Activated naive CD8-positive, alpha-beta T cell treated with anti-CD3 and anti-CD28 coated beads for 36 hours (primary cell): ENCODE data around the gene IZUMO4. TPM values are rescaled to one million over a fixed set of nuclear protein-coding genes. Genes with fewer than 3 reads are reported as not detected.
"Not testable (repeated sequence)": the region's sequence is repeated elsewhere in the genome, so short reads cannot be mapped to it uniquely, and the experiment has no call there.

ENCODE experiments used
- DNase-seq: peaks from one replicate; pipeline ENCODE4 v3.0.0; 2021
- H3K27ac Mint-ChIP-seq: one replicate; pipeline ENCODE4 v1.8.0; 2022; ENCODE audit warnings: mild to moderate bottlenecking, moderate library complexity, mixed read lengths
- H3K27me3 Mint-ChIP-seq: one replicate; pipeline ENCODE4 v1.8.0; 2022; ENCODE audit warnings: mild to moderate bottlenecking, mixed read lengths
- H3K36me3 Mint-ChIP-seq: one replicate; pipeline ENCODE4 v1.8.0; 2021; ENCODE audit warnings: mild to moderate bottlenecking, mixed read lengths
- H3K4me1 Mint-ChIP-seq: one replicate; pipeline ENCODE4 v1.8.0; 2021; ENCODE audit warnings: mixed read lengths
- H3K4me3 Mint-ChIP-seq: one replicate; pipeline ENCODE4 v1.8.0; 2022; ENCODE audit warnings: mild to moderate bottlenecking, moderate library complexity, mixed read lengths
- H3K9me3 Mint-ChIP-seq: one replicate; pipeline ENCODE4 v1.8.0; 2022; ENCODE audit warnings: mixed read lengths
- total RNA-seq, 2 experiments: library from RNA; stranded (reverse); gene quantifications; one replicate each; pipeline ENCODE4 v1.2.3, GENCODE V29; 2021

Gene IZUMO4
- total RNA-seq, 2 experiments from 2014 or later: 12.4 to 12.6 TPM

- H3K9me3 Mint-ChIP-seq, DNase-seq, H3K4me3 Mint-ChIP-seq, H3K4me1 Mint-ChIP-seq, H3K27ac Mint-ChIP-seq, H3K36me3 Mint-ChIP-seq, H3K27me3 Mint-ChIP-seq: not testable (repeated sequence)
These were observed 34.6 kb downstream of the IZUMO4 start for GRCh38 chr19:2131012-2131975.

- DNase-seq: no peak
- Mint-ChIP-seq H3K36me3 (peaks cover 9% of the 10 kb centered on the region), H3K4me1 (no peaks in the 10 kb centered on the region), H3K9me3 (no peaks in the 10 kb centered on the region), H3K27me3 (no peaks in the 10 kb centered on the region), H3K27ac (no peak overlapping the region), H3K4me3 (no peak overlapping the region)
These were observed 35.5 kb downstream of the IZUMO4 start for GRCh38 chr19:2132191-2132590.

GRCh38 chr19:2132731-2133490 is 36.2 kb downstream of the IZUMO4 start:
- Mint-ChIP-seq H3K4me1 (no peaks in the 10 kb centered on the region), H3K9me3 (no peaks in the 10 kb centered on the region), H3K36me3 (peaks cover 13% of the 10 kb centered on the region), H3K27ac (no peak overlapping the region), H3K27me3 (no peaks in the 10 kb centered on the region), H3K4me3 (no peak overlapping the region)
- no peak for DNase-seq

- Mint-ChIP-seq H3K9me3 (no peaks in the 10 kb centered on the region), H3K27me3 (no peaks in the 10 kb centered on the region), H3K4me3 (no peak overlapping the region), H3K27ac (no peak overlapping the region), H3K36me3 (peaks cover 14% of the 10 kb centered on the region), H3K4me1 (peaks cover 2% of the 10 kb centered on the region)
- DNase-seq: no peak
These were observed 39.0 kb downstream of the IZUMO4 start for GRCh38 chr19:2135474-2136402.

- Mint-ChIP-seq H3K36me3 (peaks cover 14% of the 10 kb centered on the region), H3K27ac (no peak overlapping the region), H3K4me3 (no peak overlapping the region), H3K9me3 (no peaks in the 10 kb centered on the region), H3K27me3 (no peaks in the 10 kb centered on the region), H3K4me1 (peaks cover 4% of the 10 kb centered on the region)
- DNase-seq: no peak
These were observed 40.1 kb downstream of the IZUMO4 start for GRCh38 chr19:2136796-2137195.

- Mint-ChIP-seq H3K27me3 (no peaks in the 10 kb centered on the region), H3K4me3 (no peak overlapping the region), H3K9me3 (no peaks in the 10 kb centered on the region), H3K36me3 (peaks cover 7% of the 10 kb centered on the region), H3K27ac (no peak overlapping the region), H3K4me1 (peaks cover 4% of the 10 kb centered on the region)
- DNase-seq: no peak
These were observed 41.5 kb downstream of the IZUMO4 start for GRCh38 chr19:2138061-2138728.

- Mint-ChIP-seq H3K27ac (no peak overlapping the region), H3K4me1 (peaks cover 8% of the 10 kb centered on the region), H3K27me3 (no peaks in the 10 kb centered on the region), H3K36me3 (peaks cover 5% of the 10 kb centered on the region), H3K4me3 (no peak overlapping the region), H3K9me3 (no peaks in the 10 kb centered on the region)
- no peak for DNase-seq
These were observed 42.8 kb downstream of the IZUMO4 start for GRCh38 chr19:2139385-2140137.

GRCh38 chr19:2140138-2140569 is 43.4 kb downstream of the IZUMO4 start:
- Mint-ChIP-seq H3K4me3 (no peak overlapping the region), H3K27me3 (no peaks in the 10 kb centered on the region), H3K27ac (no peak overlapping the region), H3K4me1 (peaks cover 10% of the 10 kb centered on the region), H3K9me3 (no peaks in the 10 kb centered on the region), H3K36me3 (peaks cover 5% of the 10 kb centered on the region)
- DNase-seq: no peak

GRCh38 chr19:2142173-2142829 is 45.6 kb downstream of the IZUMO4 start:
- Mint-ChIP-seq H3K27me3 (no peaks in the 10 kb centered on the region), H3K27ac (no peak overlapping the region), H3K36me3 (peaks cover 9% of the 10 kb centered on the region), H3K4me3 (no peak overlapping the region), H3K4me1 (peaks cover 21% of the 10 kb centered on the region), H3K9me3 (no peaks in the 10 kb centered on the region)
- DNase-seq: no peak

GRCh38 chr19:2144190-2144589 is 47.5 kb downstream of the IZUMO4 start:
- Mint-ChIP-seq H3K36me3 (peaks cover 15% of the 10 kb centered on the region), H3K4me1 (peaks cover 34% of the 10 kb centered on the region), H3K27ac (no peak overlapping the region), H3K4me3 (no peak overlapping the region), H3K27me3 (no peaks in the 10 kb centered on the region), H3K9me3 (no peaks in the 10 kb centered on the region)
- no peak for DNase-seq

GRCh38 chr19:2145831-2146241 is 49.1 kb downstream of the IZUMO4 start:
- peak; percentile 19 for DNase-seq
- Mint-ChIP-seq H3K27me3 (no peaks in the 10 kb centered on the region), H3K4me1 (peaks cover 45% of the 10 kb centered on the region), H3K36me3 (peaks cover 21% of the 10 kb centered on the region), H3K27ac (no peak overlapping the region), H3K9me3 (no peaks in the 10 kb centered on the region), H3K4me3 (no peak overlapping the region)

GRCh38 chr19:2148482-2149135 is 51.9 kb downstream of the IZUMO4 start:
- H3K4me1 Mint-ChIP-seq: peaks cover 48% of the 10 kb centered on the region
- H3K9me3 Mint-ChIP-seq: no peaks in the 10 kb centered on the region
- H3K27ac Mint-ChIP-seq: peak overlapping the region; percentile 55
- DNase-seq: peak; percentile 13
- no peaks in the 10 kb centered on the region for H3K27me3 Mint-ChIP-seq
- peaks cover 21% of the 10 kb centered on the region for H3K36me3 Mint-ChIP-seq
- H3K4me3 Mint-ChIP-seq: peak overlapping the region; percentile 18
